Right ventricle myocardium inferior (tissue), 1 donor: Measurements from ENCODE around the gene NT5M. TPM values are rescaled to one million over a fixed set of nuclear protein-coding genes. Genes with fewer than 3 reads are reported as not detected.
A peak's percentile ranks its signal among the peaks of the same experiment; 100 is the strongest.
"Not testable (repeated sequence)": the region's sequence is repeated elsewhere in the genome, so short reads cannot be mapped to it uniquely, and the experiment has no call there.

Experiments used
- ATAC-seq: fragments of 200-7000 bp; cut with Tn5 transposase; one replicate; pipeline ENCODE4 v1.9.1; 2020; ENCODE audit warnings: mild to moderate bottlenecking, moderate library complexity
- DNase-seq: peaks from one replicate; pipeline ENCODE4 v3.0.0; 2021; ENCODE audit errors: missing footprints
- intact Hi-C: fragments of 100-400 bp; cut with DNase I; formaldehyde crosslinking; loops from one replicate; pipeline ENCODE4 v1.11.0; 2022
- long read RNA-seq: library from polyadenylated mRNA; unstranded; transcript quantifications from one replicate; pipeline ENCODE4 v2.0.0, GENCODE V29; 2021
- total RNA-seq: library from RNA; stranded (reverse); fragmentation: NEBNext Ultra II Directional; extraction: Animal tissue kit (Norgen Biotek cat#: 25700); gene quantifications from one replicate; pipeline ENCODE4 v1.2.1, GENCODE V29; 2021
- donor health status: DM: no; HTN: yes; CAD: no; lungs with severe emphysema.

Gene NT5M
- 8.3 TPM for total RNA-seq
- long read RNA-seq, transcript NT5M-201 (5 exons, 1,617 nt) = major isoform, 7 of 20 reads
- long read RNA-seq, partial matches to known transcripts = 0 of 20 reads
- long read RNA-seq, other reads (novel, unspliced or antisense) = 11 of 20 reads

- peak; percentile 90 for ATAC-seq
- intact Hi-C loops = no loop called here
- DNase-seq = peak; percentile 94
Observed at GRCh38 chr17:17303010-17303846, at the start of gene NT5M. Gene NT5M (plus strand): TSS chr17:17303373. CDS start chr17:17303551, 178 bp downstream.

GRCh38 chr17:17253406-17253805 lies 49.8 kb upstream of the NT5M start:
- intact Hi-C loops = no loop called here
- DNase-seq (no peak), ATAC-seq (no peak)

- intact Hi-C loops = no loop called here
- DNase-seq = no peak
- no peak for ATAC-seq
Observed at GRCh38 chr17:17254036-17254435, 49.1 kb upstream of the NT5M start.

GRCh38 chr17:17255689-17256088 lies 47.5 kb upstream of the NT5M start:
- intact Hi-C loops, ATAC-seq, DNase-seq: not testable (repeated sequence)

- intact Hi-C loops = no loop called here
- no peak for ATAC-seq
- DNase-seq = no peak
Observed at GRCh38 chr17:17256316-17256715, 46.9 kb upstream of the NT5M start.

GRCh38 chr17:17258011-17258410 lies 45.2 kb upstream of the NT5M start:
- no peak for ATAC-seq
- intact Hi-C loops = no loop called here
- DNase-seq = no peak

GRCh38 chr17:17258998-17259397 lies 44.2 kb upstream of the NT5M start:
- intact Hi-C loops = no loop called here
- no peak for DNase-seq
- ATAC-seq = no peak

- no peak for ATAC-seq
- intact Hi-C loops = no loop called here
- no peak for DNase-seq
Observed at GRCh38 chr17:17264430-17264829, 38.7 kb upstream of the NT5M start.

GRCh38 chr17:17269926-17270773 lies 33.0 kb upstream of the NT5M start:
- ATAC-seq (no peak), DNase-seq (no peak)
- intact Hi-C loops = no loop called here

- intact Hi-C loops = no loop called here
- DNase-seq (no peak), ATAC-seq (no peak)
Observed at GRCh38 chr17:17275971-17276370, 27.2 kb upstream of the NT5M start.

- ATAC-seq, intact Hi-C loops, DNase-seq: not testable (repeated sequence)
Observed at GRCh38 chr17:17277431-17277830, 25.7 kb upstream of the NT5M start.

- DNase-seq (no peak), ATAC-seq (no peak)
- intact Hi-C loops = no loop called here
Observed at GRCh38 chr17:17279316-17279715, 23.9 kb upstream of the NT5M start.

- peak; percentile 99 for DNase-seq
- intact Hi-C loops = no loop called here
- peak; percentile 96 for ATAC-seq
Observed at GRCh38 chr17:17280613-17281549, 22.3 kb upstream of the NT5M start, which contains the start of gene COPS3. Gene COPS3 (minus strand): TSS chr17:17281246. CDS start chr17:17281186, 60 bp downstream.

GRCh38 chr17:17285951-17286350 lies 17.2 kb upstream of the NT5M start:
- no peak for DNase-seq
- intact Hi-C loops = no loop called here

GRCh38 chr17:17289086-17289485 lies 14.1 kb upstream of the NT5M start:
- intact Hi-C loops = no loop called here
- no peak for DNase-seq
- no peak for ATAC-seq

More at GRCh38 chr17:17285951-17286350, 17.2 kb upstream of the NT5M start:
- ATAC-seq = no peak

- ATAC-seq (no peak), DNase-seq (no peak)
- intact Hi-C loops = no loop called here
Observed at GRCh38 chr17:17289701-17290100, 13.5 kb upstream of the NT5M start.

GRCh38 chr17:17295141-17295540 lies 8.0 kb upstream of the NT5M start:
- ATAC-seq = no peak
- intact Hi-C loops = no loop called here
- no peak for DNase-seq

GRCh38 chr17:17297217-17297616 lies 6.0 kb upstream of the NT5M start:
- no peak for DNase-seq
- intact Hi-C loops = no loop called here
- no peak for ATAC-seq
